G401.6 (cell line): Measurements from ENCODE around the gene TMEM154.

Experiments used
- FAIRE-seq: peaks from 2 replicates; lab custom pipeline; 2012; peaks lifted over from hg19 to GRCh38; lab: Jason Lieb, UNC

TMEM154 gene

DNA sequence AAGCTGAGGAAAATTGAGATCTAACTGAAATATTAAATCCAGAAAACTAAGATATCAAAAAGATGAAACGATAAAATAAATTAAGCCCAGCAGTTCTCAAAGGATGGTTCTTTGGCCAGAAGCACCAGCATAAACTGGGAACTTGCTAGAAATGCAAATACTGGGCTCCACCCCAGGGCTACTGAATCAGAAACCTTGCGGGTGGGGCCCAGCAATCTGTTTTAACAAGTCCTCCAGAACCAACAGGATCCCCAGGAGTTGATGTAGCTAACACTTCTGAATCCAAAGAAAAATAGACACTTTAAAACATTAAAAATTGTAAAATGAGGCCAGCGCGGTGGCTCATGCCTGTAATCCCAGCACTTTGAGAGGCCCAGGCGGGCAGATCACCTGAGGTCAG, 14.1 kb upstream of the TMEM154 start:
- FAIRE-seq, result no peak

DNA sequence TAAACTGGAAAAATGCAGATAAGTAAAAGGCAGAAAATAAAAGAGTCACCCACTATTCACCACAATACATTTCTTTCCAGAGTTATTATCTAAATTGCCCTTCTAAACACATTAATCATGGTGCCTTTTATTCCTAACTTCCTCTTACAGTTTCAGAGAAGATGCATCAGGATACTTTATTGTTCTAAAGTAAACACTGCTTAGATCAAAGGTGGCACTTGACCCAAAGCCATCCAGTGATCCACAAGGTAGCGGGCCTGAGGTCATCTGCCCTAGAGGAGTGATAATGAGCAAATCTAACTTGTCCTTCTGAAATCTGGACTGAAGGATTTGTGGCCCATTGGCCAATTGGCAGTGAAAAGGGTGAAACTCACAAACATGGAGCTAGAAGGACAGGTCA, 12.0 kb upstream of the TMEM154 start:
- FAIRE-seq, result no peak

DNA sequence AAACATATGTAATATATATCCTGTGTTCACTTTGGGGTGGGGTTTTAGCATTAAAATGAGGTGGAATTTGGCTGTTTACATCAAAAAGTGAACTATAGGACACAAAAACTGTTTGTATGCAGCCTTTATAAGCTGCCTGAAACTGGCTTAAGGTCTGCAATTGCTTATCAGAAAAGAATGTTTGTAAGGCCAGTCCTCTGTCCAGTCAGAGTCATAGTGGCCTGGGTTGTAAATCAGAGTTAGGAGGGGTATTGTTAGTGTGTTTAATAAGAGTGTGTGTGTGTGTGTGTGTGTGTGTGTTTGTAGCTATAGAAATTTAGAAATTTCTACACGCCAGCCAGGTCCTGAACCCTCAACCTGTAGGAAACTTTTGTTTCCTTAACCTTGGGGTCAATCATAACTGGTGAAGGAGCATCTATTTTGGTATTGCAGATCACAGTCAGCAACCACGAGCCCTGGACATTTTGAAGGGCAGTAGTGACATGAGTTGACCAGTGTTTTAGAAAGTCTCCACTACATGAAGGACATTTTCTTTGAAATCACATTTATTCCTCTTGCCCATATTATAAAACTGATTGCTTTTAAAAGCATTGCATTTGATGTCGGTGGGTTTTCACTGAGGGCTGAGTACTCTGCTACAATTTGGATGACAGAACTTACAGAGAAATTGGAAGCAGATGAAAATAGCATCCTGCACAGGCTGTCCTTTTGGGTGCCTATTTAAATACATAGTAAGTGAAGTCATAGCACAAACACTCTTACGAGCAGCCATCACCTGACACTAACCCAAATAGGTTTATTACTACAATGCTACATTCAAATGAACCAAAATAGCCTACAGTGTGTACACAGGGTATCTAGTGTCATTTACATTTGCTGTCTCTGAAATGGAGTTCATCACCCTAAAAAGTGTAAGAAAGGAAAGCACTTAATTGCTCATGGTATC, 11.2 kb upstream of the TMEM154 start:
- no peak for FAIRE-seq

GRCh38 chr4:152689615-152690501, 10.1 kb upstream of the TMEM154 start:
- no peak for FAIRE-seq

GRCh38 chr4:152687974-152688599, 8.3 kb upstream of the TMEM154 start:
- FAIRE-seq, result no peak

GRCh38 chr4:152686452-152687013, 6.7 kb upstream of the TMEM154 start:
- FAIRE-seq, result no peak

GRCh38 chr4:152684587-152684986, 4.8 kb upstream of the TMEM154 start:
- no peak for FAIRE-seq

DNA sequence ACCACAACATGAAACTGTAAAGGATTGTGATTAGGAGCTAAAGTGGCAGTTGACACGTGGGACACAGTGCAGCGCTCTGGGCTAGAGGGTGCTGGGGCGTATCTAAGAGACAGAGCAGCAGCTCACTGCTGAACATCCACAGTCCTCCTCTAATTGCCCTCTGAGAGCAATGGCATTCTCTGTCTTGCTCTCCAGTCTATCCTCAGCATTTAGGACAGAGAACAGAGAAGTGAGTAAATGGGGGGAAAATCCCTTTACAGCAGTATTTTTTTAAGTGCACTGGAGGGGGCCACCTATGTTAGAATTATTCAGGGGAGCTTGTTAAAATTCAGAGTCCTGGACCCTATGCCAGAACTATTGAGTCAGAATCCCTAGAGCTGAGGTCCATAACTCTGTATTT, 4.2 kb upstream of the TMEM154 start:
- FAIRE-seq, result no peak

DNA sequence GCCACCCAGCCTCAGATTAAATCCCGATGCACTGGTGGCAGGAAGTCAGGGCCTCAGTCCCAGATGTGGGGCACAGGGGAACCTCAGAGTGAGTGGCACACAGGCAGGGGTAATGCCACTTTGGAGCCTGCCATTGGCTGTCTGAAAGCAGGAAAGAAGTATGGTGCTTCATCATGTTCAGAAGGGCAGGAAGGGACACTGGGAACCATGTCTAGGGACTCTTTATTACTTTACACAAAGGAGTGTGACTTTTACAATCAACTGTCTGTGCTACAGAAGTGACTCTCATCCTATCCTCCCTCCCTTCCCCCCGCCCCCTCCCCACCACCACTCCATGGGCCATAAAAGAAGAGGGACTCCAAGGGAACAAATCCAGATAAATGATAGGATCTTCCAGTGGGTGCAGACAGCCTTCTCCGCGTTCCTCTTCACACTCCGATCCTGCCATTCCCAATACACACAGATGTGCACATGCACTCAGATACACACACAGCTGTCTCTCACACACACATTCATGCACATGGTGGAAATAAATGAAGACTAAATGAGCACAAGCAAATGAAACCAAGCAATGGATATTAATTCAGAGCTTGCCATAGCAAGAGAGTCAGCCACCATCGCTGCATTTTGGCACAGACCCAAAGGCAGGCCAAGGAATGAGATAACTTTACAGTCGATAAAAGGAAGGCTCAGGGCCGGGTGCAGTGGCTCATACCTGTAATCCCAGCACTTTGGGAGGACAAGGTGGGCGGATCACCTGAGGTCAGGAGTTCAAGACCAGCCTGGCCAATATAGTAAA, 2.5 kb upstream of the TMEM154 start:
- FAIRE-seq, result no peak

GRCh38 chr4:152680988-152681603, 1.3 kb upstream of the TMEM154 start:
- FAIRE-seq, result no peak

- FAIRE-seq, result no peak
Observed at GRCh38 chr4:152678841-152679240, 956 bp downstream of the TMEM154 start.

DNA sequence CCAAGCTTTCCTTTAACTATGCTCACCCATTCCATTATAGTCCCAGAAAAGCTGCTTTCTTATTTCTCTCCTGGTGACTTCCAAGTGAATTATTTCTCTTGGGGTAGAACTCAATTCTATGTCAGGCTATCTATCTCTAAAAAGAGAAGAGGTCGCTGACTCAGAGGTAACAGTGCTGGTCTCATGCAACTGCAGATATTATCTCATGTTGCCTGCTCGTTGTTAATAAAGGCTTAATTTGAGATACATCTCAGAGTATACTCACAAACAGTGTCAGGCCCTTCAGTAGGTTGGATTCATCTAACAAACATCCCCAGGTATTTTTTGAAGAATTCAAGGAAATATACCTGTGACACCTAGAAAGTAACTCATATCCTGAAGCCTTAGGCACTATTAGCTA, 2.7 kb downstream of the TMEM154 start:
- no peak for FAIRE-seq

DNA sequence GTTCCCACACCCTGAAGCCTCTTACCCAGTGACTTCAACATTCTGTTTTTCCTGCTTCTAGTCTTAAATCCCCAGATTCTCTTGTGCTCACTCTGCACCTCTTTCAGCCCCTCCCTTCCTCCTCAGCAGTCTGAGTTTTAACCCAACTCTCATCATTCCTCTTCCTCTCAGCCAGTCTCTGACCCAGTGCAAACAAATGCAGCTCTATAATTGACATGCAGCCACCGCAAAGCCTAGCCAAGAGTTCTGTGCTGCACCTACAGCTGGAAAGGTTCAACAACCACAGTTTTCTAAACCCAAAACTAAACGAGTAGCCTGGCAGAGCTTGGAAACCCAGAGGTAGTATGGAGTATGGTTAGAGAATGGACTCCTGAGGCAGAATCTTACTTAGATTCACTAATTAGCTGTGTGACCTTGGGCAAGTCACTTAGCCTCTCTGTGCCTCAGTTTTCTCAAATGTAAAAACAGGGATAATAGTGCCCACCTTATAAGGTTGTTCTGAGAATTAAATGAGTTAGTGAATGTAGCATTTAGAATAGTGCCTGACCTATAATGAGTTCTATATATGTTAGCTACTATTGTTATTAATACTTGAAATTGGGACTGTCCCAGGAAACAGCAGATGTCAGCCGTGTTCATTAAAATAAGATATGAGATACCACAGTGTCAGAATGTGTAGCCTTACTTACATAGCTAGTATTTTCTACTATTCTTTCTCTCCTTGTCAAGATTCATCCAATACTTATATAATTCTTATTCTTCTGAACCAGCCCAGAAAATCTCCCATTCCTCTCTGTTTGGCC, 3.5 kb downstream of the TMEM154 start:
- FAIRE-seq, result no peak

GRCh38 chr4:152674359-152674758, 5.4 kb downstream of the TMEM154 start:
- no peak for FAIRE-seq

DNA sequence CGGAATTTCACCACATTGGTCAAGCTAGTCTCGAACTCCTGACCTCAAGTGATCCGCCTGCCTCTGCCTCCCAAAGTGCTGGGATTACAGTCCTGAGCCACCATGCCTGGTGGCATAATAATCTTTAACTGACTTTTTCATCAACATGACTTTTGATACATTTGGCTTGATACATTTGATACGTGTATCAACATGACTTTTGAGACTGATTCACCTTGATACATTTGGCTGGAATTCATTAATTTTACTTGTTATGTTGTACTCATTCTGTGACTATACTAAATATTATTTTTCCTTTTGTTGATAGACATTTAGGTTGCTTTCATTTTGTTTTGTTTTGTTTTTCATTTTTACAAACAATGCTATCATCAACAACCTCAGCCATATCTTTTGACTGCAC, 6.3 kb downstream of the TMEM154 start:
- FAIRE-seq, result no peak

DNA sequence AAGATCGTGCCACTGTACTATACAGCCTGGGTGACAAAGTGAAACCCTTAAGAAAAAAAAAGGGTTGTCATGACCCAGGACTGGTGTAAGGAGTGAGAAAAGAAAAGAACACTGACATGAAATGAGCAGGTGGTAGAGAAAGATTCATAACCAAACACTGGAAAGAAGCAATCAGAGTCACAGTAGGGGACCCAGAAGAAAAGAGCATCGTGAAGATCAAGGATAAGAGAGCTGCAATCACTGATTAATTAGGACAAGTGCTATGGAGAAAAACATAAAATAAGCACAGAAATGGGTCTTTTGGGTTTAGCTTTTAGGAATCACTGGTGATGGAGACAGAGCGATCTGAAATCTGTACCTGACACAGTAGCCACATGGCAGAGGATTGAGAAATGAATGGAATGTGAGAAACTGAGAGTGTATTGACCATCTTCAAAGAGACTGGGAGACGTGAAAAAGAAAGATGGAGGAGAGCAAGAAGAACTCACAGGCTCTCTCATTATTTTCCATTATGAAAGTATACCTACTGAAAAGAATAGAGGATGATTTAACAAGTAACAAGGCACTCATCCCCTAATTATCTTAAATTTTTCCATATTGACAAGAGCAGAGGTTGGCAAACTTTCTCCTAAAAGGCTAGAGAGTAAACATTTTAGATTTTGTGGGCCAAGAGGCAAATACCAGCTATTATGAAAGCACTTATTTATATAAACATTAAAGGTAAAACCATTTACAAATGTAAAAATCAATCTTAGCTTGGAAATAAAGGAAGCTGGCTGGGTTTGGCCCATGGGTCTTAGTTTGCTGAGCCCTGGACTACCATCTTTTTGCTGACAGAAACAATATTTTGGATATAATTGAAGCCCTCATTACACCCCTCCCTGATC, 7.3 kb downstream of the TMEM154 start:
- no peak for FAIRE-seq

- FAIRE-seq, result no peak
Observed at GRCh38 chr4:152668338-152668964, 11.3 kb downstream of the TMEM154 start.

DNA sequence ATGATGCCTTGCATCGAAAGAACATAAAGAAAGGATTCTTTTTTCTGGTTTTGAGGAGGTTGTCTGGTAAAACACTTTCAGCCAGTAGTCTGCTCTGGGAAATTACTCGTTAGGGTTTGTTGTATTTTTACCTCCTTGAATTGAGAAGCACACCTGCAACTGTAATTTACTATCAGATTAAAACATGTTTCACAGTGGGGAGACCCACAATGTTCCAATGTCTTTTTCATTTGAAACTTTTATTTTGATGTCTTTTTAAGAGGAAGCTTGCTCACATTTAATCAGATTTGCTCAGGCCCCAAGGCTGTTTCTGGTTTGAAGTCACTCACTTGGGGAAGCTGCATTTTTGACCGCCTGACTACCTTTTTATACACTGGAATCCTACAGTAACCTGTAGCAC, 12.0 kb downstream of the TMEM154 start:
- no peak for FAIRE-seq

- no peak for FAIRE-seq
Observed at GRCh38 chr4:152666946-152667345, 12.9 kb downstream of the TMEM154 start.
